ENCODE measurements around the gene CIAO1.
"Not testable (repeated sequence)": the region's sequence is repeated elsewhere in the genome, so short reads cannot be mapped to it uniquely, and the experiment has no call there.

Gene CIAO1

GRCh38 chr2:96265840-96266679 is at the start of gene CIAO1, which contains the start of gene TMEM127:
Gene CIAO1 (plus strand): TSS chr2:96266225. CDS start chr2:96266351, 126 bp downstream.
Gene TMEM127 (minus strand): TSS chr2:96265997. CDS start chr2:96265381, 616 bp downstream.
- Histone ChIP-seq H3K36me3 (peaks cover 49% of the 10 kb centered on the region), H3K4me3 (ENCODE audit: low read depth, low read length) (peak within 1 kb of the TSS; percentile 53), H3K27ac (peak within 1 kb of the TSS; percentile 94), H3K9me3 (ENCODE audit: severe bottlenecking) (no peaks in the 10 kb centered on the region), H3K27me3 (ENCODE audit: insufficient read depth, low read depth, severe bottlenecking) (no peaks in the 10 kb centered on the region)
- TF ChIP-seq CTCF (IDR thresholded peaks at IDR 0.05; ENCODE audit: low read depth, low read length): peak; percentile 41
- DNase-seq: peak; percentile 99

GRCh38 chr2:96218508-96219131 is 47.4 kb upstream of the CIAO1 start:
- Histone ChIP-seq H3K27ac (no peak overlapping the region), H3K4me3 (ENCODE audit: low read depth, low read length) (no peak overlapping the region), H3K36me3 (no peaks in the 10 kb centered on the region), H3K9me3 (ENCODE audit: severe bottlenecking) (no peaks in the 10 kb centered on the region), H3K27me3 (ENCODE audit: insufficient read depth, low read depth, severe bottlenecking) (no peaks in the 10 kb centered on the region)
- TF ChIP-seq CTCF (IDR thresholded peaks at IDR 0.05; ENCODE audit: low read depth, low read length): no peak
- no peak for DNase-seq

GRCh38 chr2:96219959-96220358 is 46.1 kb upstream of the CIAO1 start:
- not testable (repeated sequence) for H3K36me3 ChIP-seq; H3K9me3 ChIP-seq (ENCODE audit: severe bottlenecking); DNase-seq; H3K27me3 ChIP-seq (ENCODE audit: insufficient read depth, low read depth, severe bottlenecking); H3K27ac ChIP-seq; H3K4me3 ChIP-seq (ENCODE audit: low read depth, low read length)

DNA sequence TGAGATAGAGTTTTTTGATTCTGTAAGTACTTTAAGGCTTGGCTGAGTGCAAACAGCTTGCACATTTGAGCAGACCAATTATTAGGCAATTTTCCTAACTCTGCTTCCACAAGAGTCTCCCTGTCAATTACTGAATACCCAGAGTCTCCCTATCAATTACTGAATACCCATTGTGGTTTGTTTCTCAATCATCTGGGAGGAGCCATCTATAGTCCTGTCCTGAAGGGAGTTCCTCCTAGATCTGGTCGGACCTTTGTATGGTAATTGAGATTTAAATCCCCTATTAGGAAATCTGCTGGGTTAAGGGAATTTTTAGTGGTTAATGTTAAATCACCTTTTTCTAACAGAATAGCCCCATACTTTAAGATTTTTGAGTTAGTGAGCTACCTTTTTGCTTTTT is 44.9 kb upstream of the CIAO1 start:
- not testable (repeated sequence) for DNase-seq; H3K9me3 ChIP-seq (ENCODE audit: severe bottlenecking); H3K27me3 ChIP-seq (ENCODE audit: insufficient read depth, low read depth, severe bottlenecking); H3K4me3 ChIP-seq (ENCODE audit: low read depth, low read length); H3K36me3 ChIP-seq; H3K27ac ChIP-seq

DNA sequence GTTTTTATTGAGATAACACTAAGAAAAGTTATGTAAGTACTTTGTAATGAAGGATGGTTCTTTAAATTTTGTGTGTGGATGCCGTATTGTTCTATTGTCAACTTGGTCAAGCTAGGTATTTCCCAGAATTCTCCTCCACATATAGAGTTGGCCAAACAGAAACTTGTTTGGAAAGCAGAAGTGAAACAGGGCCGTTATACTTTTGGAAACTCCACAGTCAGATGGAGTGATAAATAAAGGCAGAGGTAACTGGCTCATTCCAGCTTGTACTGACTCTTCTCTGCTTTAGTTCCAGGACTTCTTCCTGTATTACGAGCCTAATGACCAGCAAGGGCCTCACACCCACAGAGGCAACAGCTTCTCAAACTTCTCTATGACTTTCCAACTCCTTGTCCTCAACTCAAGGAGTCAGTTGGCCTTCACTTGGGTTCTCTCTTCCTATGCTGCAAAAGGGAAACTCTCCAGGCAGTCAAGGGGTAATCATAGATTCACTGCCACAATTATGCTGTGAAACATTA is 41.0 kb upstream of the CIAO1 start:
- Histone ChIP-seq H3K9me3 (ENCODE audit: severe bottlenecking) (no peaks in the 10 kb centered on the region), H3K36me3 (no peaks in the 10 kb centered on the region; the same call in 1 of the 2 replicates), H3K27me3 (ENCODE audit: insufficient read depth, low read depth, severe bottlenecking) (no peaks in the 10 kb centered on the region), H3K4me3 (ENCODE audit: low read depth, low read length) (no peak overlapping the region), H3K27ac (no peak overlapping the region)
- DNase-seq: no peak
- TF ChIP-seq CTCF (IDR thresholded peaks at IDR 0.05; ENCODE audit: low read depth, low read length): no peak

DNA sequence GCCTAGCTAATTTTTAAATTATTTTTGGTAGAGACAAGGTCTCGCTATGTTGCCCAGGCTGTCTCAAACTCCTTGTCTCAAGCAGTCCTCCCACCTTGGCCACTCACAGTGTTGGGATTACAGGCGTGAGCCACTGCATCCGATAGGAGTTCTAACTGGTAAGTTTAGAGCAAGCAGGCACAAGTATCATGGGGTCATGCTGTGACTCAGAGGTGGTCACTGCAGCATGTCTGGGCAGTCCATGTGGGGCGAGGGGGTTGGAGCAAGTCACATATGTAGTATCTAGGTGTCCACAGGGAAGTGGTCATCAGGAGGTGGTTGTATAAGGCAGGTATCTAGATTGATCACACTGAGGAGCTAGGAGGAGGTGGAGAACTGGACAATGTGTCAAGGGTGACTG is 34.7 kb upstream of the CIAO1 start:
- no peak for TF ChIP-seq CTCF (IDR thresholded peaks at IDR 0.05; ENCODE audit: low read depth, low read length)
- Histone ChIP-seq H3K27me3 (ENCODE audit: insufficient read depth, low read depth, severe bottlenecking) (no peaks in the 10 kb centered on the region), H3K4me3 (ENCODE audit: low read depth, low read length) (no peak overlapping the region), H3K27ac (no peak overlapping the region), H3K36me3 (no peaks in the 10 kb centered on the region), H3K9me3 (ENCODE audit: severe bottlenecking) (no peaks in the 10 kb centered on the region)
- DNase-seq: no peak
